PC-9 (cell line): ENCODE measurements around the gene RNLS. TPM values are rescaled to one million over a fixed set of nuclear protein-coding genes. Genes with fewer than 3 reads are reported as not detected.

ENCODE experiments used
- BruUV-seq: library from RNA; stranded (reverse); fragments of 400-500 nt; replicated peaks from 2 replicates; lab custom pipeline; 2021; lab: Mats Ljungman, UMichigan
- CTCF ChIA-PET: fragments of 300-600 bp; sonication (Branson Sonifier 250); formaldehyde crosslinking; loops from one replicate; lab custom pipeline; 2022; ENCODE audit warnings: antibody characterized with exemption; lab: Charles Lee
- POLR2A ChIA-PET: fragments of 300-600 bp; sonication (Branson Sonifier 250); formaldehyde crosslinking; loops from one replicate; lab custom pipeline; 2022; ENCODE audit warnings: antibody characterized with exemption; ENCODE audit not compliant: unreplicated experiment; lab: Charles Lee
- DNase-seq, 2 experiments: peaks; one replicate each; pipeline versions ENCODE4 v3.0.0 to v3.0.0-alpha.2; 2015 to 2022; ENCODE audit warnings: mixed read lengths in 1 of 2
- H2AFZ ChIP-seq: fragments of 200-600 bp; sonication (generic); 2 replicates; pipeline ENCODE4 v1.8.1; 2017; ENCODE audit warnings: antibody characterized with exemption
- H3F3A ChIP-seq: fragments of 200-600 bp; sonication (generic); 2 replicates; pipeline ENCODE4 v1.8.1; 2017; ENCODE audit warnings: antibody characterized with exemption, mild to moderate bottlenecking, low read depth; ENCODE audit not compliant: insufficient read depth
- H3K27ac ChIP-seq: fragments of 200-600 bp; sonication (generic); 2 replicates; pipeline ENCODE4 v1.6.1; 2016; ENCODE audit warnings: mixed run types
- H3K27me3 ChIP-seq: fragments of 200-600 bp; sonication (generic); 2 replicates; pipeline ENCODE4 v1.6.1; 2016; ENCODE audit warnings: low read depth, mixed run types; ENCODE audit not compliant: insufficient read depth
- H3K36me3 ChIP-seq: fragments of 200-600 bp; sonication (generic); 2 replicates; pipeline ENCODE4 v1.6.1; 2016; ENCODE audit warnings: low read depth, mixed run types
- H3K4me1 ChIP-seq: fragments of 200-600 bp; sonication (generic); replicated peaks from 2 replicates; pipeline ENCODE4 v1.6.1; 2016; ENCODE audit warnings: mixed run types; ENCODE audit not compliant: insufficient read depth
- H3K4me2 ChIP-seq: fragments of 200-600 bp; sonication (generic); 2 replicates; pipeline ENCODE4 v1.6.1; 2017; ENCODE audit warnings: mixed run types
- H3K4me3 ChIP-seq: fragments of 200-600 bp; sonication (generic); 2 replicates; pipeline ENCODE4 v1.6.1; 2016; ENCODE audit warnings: mixed run types
- H3K79me2 ChIP-seq: fragments of 200-600 bp; sonication (generic); 2 replicates; pipeline ENCODE4 v1.6.1; 2017; ENCODE audit warnings: low read depth, mixed run types
- H3K9me2 ChIP-seq: fragments of 200-600 bp; sonication (generic); 2 replicates; pipeline ENCODE4 v1.8.1; 2017; ENCODE audit warnings: mild to moderate bottlenecking; ENCODE audit not compliant: insufficient read depth
- H3K9me3 ChIP-seq: fragments of 200-600 bp; sonication (generic); 2 replicates; pipeline ENCODE4 v1.8.1; 2016; ENCODE audit warnings: low read depth; ENCODE audit not compliant: insufficient read depth
- H4K20me1 ChIP-seq: fragments of 200-600 bp; sonication (generic); 2 replicates; pipeline ENCODE4 v1.8.1; 2017; ENCODE audit not compliant: insufficient read depth
- EZH2 ChIP-seq: fragments of 200-600 bp; sonication (generic); IDR thresholded peaks from 2 replicates; pipeline ENCODE4 v1.8.0; 2017; ENCODE audit warnings: antibody characterized with exemption, low read depth
- intact Hi-C: fragments of 100-400 bp; cut with micrococcal nuclease; formaldehyde crosslinking; loops from one replicate; pipeline ENCODE4 v1.10.0; 2022; ENCODE audit not compliant: unreplicated experiment
- total RNA-seq: library from RNA; stranded (reverse); gene quantifications from 2 replicates; pipeline ENCODE4 v1.2.3, GENCODE V29; 2021
- TF ChIP-seq, protein P1 (sequence below): fragments of 200-600 bp; sonication (generic); conservative IDR thresholded peaks from 2 replicates; pipeline ENCODE4 v1.6.1; 2017; ENCODE audit warnings: mixed run types, antibody characterized with exemption, mild to moderate bottlenecking, moderate library complexity

The RNLS gene
- total RNA-seq, 1 experiment from 2014 or later, result not detected

DNA sequence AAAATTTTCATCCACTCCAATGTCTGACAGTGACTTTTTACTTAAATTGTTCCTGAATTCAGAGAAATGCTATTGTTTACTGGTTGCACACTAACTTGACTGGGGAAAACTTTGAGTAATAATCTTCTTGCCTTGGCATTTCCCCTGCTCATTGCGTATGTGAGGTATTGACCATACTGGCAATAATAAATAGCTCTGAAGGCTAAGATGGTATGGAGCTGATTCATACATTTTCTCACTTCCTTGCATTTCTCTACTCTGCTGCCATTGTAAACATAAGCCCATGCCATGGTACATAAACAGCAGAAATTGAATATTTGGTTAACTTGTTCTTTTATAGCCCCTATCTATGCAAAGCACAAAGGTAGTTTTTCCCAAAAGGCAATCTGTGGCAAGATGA lies 290.0 kb downstream of the RNLS start:
- Histone ChIP-seq H2AFZ (no peak overlapping the region), H4K20me1 (no peaks in the 10 kb centered on the region), H3K9me3 (no peaks in the 10 kb centered on the region), H3K79me2 (no peaks in the 10 kb centered on the region), H3K36me3 (no peaks in the 10 kb centered on the region), H3K27me3 (no peaks in the 10 kb centered on the region), H3K9me2 (no peaks in the 10 kb centered on the region), H3K4me3 (no peak overlapping the region), H3K27ac (no peak overlapping the region), H3K4me1 (no peaks in the 10 kb centered on the region), H3F3A (no peaks in the 10 kb centered on the region), H3K4me2 (no peak overlapping the region)
- CTCF ChIA-PET, result no interaction called here
- BruUV-seq, result no TSS peak
- POLR2A ChIA-PET, result no interaction called here
- DNase-seq, result no peak
- intact Hi-C loops, result no loop called here
- TF ChIP-seq, protein P1, sequence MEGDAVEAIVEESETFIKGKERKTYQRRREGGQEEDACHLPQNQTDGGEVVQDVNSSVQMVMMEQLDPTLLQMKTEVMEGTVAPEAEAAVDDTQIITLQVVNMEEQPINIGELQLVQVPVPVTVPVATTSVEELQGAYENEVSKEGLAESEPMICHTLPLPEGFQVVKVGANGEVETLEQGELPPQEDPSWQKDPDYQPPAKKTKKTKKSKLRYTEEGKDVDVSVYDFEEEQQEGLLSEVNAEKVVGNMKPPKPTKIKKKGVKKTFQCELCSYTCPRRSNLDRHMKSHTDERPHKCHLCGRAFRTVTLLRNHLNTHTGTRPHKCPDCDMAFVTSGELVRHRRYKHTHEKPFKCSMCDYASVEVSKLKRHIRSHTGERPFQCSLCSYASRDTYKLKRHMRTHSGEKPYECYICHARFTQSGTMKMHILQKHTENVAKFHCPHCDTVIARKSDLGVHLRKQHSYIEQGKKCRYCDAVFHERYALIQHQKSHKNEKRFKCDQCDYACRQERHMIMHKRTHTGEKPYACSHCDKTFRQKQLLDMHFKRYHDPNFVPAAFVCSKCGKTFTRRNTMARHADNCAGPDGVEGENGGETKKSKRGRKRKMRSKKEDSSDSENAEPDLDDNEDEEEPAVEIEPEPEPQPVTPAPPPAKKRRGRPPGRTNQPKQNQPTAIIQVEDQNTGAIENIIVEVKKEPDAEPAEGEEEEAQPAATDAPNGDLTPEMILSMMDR, result no peak
- no peak for TF ChIP-seq EZH2

DNA sequence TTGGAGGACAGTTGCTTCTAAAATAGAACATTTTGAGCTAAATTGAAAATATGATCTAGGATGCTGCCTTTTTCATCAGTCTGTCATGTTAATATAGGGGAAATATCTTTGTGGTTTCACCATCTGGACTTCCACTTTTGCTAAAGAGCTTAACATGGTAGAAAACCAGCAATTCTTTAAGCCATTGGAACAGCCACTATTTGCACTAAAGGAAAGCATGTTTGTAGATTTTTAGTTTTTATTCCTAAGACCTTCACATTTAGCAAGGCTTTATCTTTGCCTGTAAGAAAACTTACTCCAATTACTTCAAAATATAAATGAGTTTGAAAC lies 291.0 kb downstream of the RNLS start:
- Histone ChIP-seq H3K36me3 (no peaks in the 10 kb centered on the region), H3K79me2 (no peaks in the 10 kb centered on the region), H3K9me3 (no peaks in the 10 kb centered on the region), H4K20me1 (no peaks in the 10 kb centered on the region), H3K4me2 (no peak overlapping the region), H3K4me3 (no peak overlapping the region), H2AFZ (no peak overlapping the region), H3K9me2 (no peaks in the 10 kb centered on the region), H3F3A (no peaks in the 10 kb centered on the region), H3K27ac (no peak overlapping the region), H3K4me1 (no peaks in the 10 kb centered on the region), H3K27me3 (no peaks in the 10 kb centered on the region)
- POLR2A ChIA-PET, result no interaction called here
- TF ChIP-seq, protein P1, result no peak
- TF ChIP-seq EZH2, result no peak
- CTCF ChIA-PET, result no interaction called here
- BruUV-seq, result no TSS peak
- intact Hi-C loops, result no loop called here
- DNase-seq, result no peak

DNA sequence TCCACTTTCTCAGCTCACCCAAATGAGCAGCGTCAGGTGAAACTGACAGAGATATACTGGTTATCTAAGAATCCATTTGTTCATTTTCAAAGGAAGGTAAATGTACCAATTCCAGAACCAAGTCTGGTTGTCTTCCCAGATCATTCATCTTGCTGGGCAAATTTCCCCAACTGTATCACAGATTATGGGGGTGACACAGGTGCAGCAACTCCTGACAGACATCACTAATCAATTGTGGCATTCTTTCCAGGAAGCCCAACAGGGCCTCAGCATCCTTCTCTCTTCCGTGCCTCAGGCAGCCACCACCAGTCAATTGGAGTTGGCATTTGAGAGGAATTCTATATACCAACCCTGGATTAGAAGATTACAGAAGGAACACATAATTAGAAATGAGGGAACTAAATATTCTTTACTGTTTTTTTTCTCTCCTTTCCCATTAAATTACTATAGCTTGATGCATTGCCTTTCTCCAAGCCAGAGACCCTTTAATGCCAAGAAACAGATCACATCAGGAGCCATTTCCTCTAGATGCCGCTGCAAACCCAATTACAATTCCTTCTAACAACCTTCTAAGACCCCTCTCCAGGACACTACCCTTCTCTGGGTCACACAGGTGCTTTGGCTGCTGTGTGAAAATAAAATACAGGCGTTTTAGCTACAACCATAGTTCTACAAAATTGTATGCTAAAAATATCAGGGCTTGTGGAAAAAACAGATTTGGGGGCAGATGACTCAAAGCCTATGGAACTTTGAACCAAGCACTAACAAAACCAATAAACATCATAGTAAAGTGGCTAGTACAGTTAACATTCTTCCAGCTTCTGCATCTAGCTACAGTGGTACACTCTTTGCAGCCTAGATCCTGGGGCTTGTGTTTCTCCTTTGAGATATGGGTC lies 291.6 kb downstream of the RNLS start:
- TF ChIP-seq EZH2, result no peak
- TF ChIP-seq, protein P1, result no peak
- H3K9me3 ChIP-seq, result no peaks in the 10 kb centered on the region
- intact Hi-C loops, result no loop called here
- H3K27me3 ChIP-seq, result no peaks in the 10 kb centered on the region
- H3K36me3 ChIP-seq, result no peaks in the 10 kb centered on the region
- H4K20me1 ChIP-seq, result no peaks in the 10 kb centered on the region
- no peaks in the 10 kb centered on the region for H3K9me2 ChIP-seq
- POLR2A ChIA-PET, result no interaction called here
- CTCF ChIA-PET, result no interaction called here
- H3K27ac ChIP-seq, result no peak overlapping the region
- H3K79me2 ChIP-seq, result no peaks in the 10 kb centered on the region
- H3K4me3 ChIP-seq, result no peak overlapping the region
- H3F3A ChIP-seq, result no peaks in the 10 kb centered on the region
- no peak overlapping the region for H2AFZ ChIP-seq
- DNase-seq, result no peak
- no peaks in the 10 kb centered on the region for H3K4me1 ChIP-seq
- H3K4me2 ChIP-seq, result no peak overlapping the region
- no TSS peak for BruUV-seq
